Measurements from ENCODE around the gene DLG3.

DLG3 gene

GRCh38 chrX:70498129-70498528 is 53.5 kb downstream of the DLG3 start:
- no peaks in the 10 kb centered on the region for H3K4me1 ChIP-seq (ENCODE audit: insufficient read depth, low read length, severe bottlenecking)
- peaks cover 27% of the 10 kb centered on the region for H3K36me3 ChIP-seq (ENCODE audit: insufficient read depth, low read length)
- no peaks in the 10 kb centered on the region for H3F3A ChIP-seq (ENCODE audit: insufficient read depth, low read length)
- no peak overlapping the region for H3K4me2 ChIP-seq (ENCODE audit: low read length)
- no peak overlapping the region for H3K4me3 ChIP-seq (ENCODE audit: low read depth, low read length, poor library complexity, severe bottlenecking)
- H2AFZ ChIP-seq (ENCODE audit: low read length): no peak overlapping the region
- H3K9me2 ChIP-seq (ENCODE audit: low read depth, low read length): no peaks in the 10 kb centered on the region
- H3K27me3 ChIP-seq (ENCODE audit: insufficient read depth, low read length): no peaks in the 10 kb centered on the region
- TF ChIP-seq EZH2 (IDR thresholded peaks at IDR 0.05; ENCODE audit: borderline replicate concordance, low read length) (no peak), CTCF (IDR thresholded peaks at IDR 0.05; ENCODE audit: low read length) (no peak)
- H3K27ac ChIP-seq (ENCODE audit: low read depth, low read length, poor library complexity, severe bottlenecking): no peak overlapping the region
- H4K20me1 ChIP-seq (ENCODE audit: insufficient read depth, low read length): no peaks in the 10 kb centered on the region
- H3K9ac ChIP-seq (ENCODE audit: low read length): no peak overlapping the region
- no peaks in the 10 kb centered on the region for H3K9me3 ChIP-seq (ENCODE audit: low read length)
- H3K79me2 ChIP-seq (ENCODE audit: insufficient read depth, low read length): no peaks in the 10 kb centered on the region

GRCh38 chrX:70500826-70501225 is 56.2 kb downstream of the DLG3 start:
- no peaks in the 10 kb centered on the region for H3K9me3 ChIP-seq (ENCODE audit: low read length)
- TF ChIP-seq EZH2 (IDR thresholded peaks at IDR 0.05; ENCODE audit: borderline replicate concordance, low read length): no peak
- TF ChIP-seq CTCF (IDR thresholded peaks at IDR 0.05; ENCODE audit: low read length): no peak
- H4K20me1 ChIP-seq (ENCODE audit: insufficient read depth, low read length): no peaks in the 10 kb centered on the region
- no peaks in the 10 kb centered on the region for H3K4me1 ChIP-seq (ENCODE audit: insufficient read depth, low read length, severe bottlenecking)
- H3K4me3 ChIP-seq (ENCODE audit: low read depth, low read length, poor library complexity, severe bottlenecking): no peak overlapping the region
- H3K27ac ChIP-seq (ENCODE audit: low read depth, low read length, poor library complexity, severe bottlenecking): no peak overlapping the region
- no peak overlapping the region for H3K4me2 ChIP-seq (ENCODE audit: low read length)
- H3F3A ChIP-seq (ENCODE audit: insufficient read depth, low read length): no peaks in the 10 kb centered on the region
- H3K9me2 ChIP-seq (ENCODE audit: low read depth, low read length): no peaks in the 10 kb centered on the region
- H3K79me2 ChIP-seq (ENCODE audit: insufficient read depth, low read length): no peaks in the 10 kb centered on the region
- H3K27me3 ChIP-seq (ENCODE audit: insufficient read depth, low read length): no peaks in the 10 kb centered on the region
- H3K36me3 ChIP-seq (ENCODE audit: insufficient read depth, low read length): peaks cover 16% of the 10 kb centered on the region
- H2AFZ ChIP-seq (ENCODE audit: low read length): no peak overlapping the region
- no peak overlapping the region for H3K9ac ChIP-seq (ENCODE audit: low read length)

- Histone ChIP-seq H3K4me1 (ENCODE audit: insufficient read depth, low read length, severe bottlenecking) (no peaks in the 10 kb centered on the region), H3K4me2 (ENCODE audit: low read length) (no peak overlapping the region), H3K4me3 (ENCODE audit: low read depth, low read length, poor library complexity, severe bottlenecking) (no peak overlapping the region), H3K79me2 (ENCODE audit: insufficient read depth, low read length) (no peaks in the 10 kb centered on the region), H3K27me3 (ENCODE audit: insufficient read depth, low read length) (no peaks in the 10 kb centered on the region), H2AFZ (ENCODE audit: low read length) (no peak overlapping the region), H3K36me3 (ENCODE audit: insufficient read depth, low read length) (peaks cover 12% of the 10 kb centered on the region), H3K27ac (ENCODE audit: low read depth, low read length, poor library complexity, severe bottlenecking) (no peak overlapping the region), H4K20me1 (ENCODE audit: insufficient read depth, low read length) (no peaks in the 10 kb centered on the region), H3K9me2 (ENCODE audit: low read depth, low read length) (no peaks in the 10 kb centered on the region), H3K9me3 (ENCODE audit: low read length) (no peaks in the 10 kb centered on the region), H3F3A (ENCODE audit: insufficient read depth, low read length) (no peaks in the 10 kb centered on the region), H3K9ac (ENCODE audit: low read length) (no peak overlapping the region)
- no peak for TF ChIP-seq EZH2 (IDR thresholded peaks at IDR 0.05; ENCODE audit: borderline replicate concordance, low read length)
- TF ChIP-seq CTCF (IDR thresholded peaks at IDR 0.05; ENCODE audit: low read length): no peak
These were observed 60.3 kb downstream of the DLG3 start for GRCh38 chrX:70504772-70505450.
